H54 (cell line): ENCODE measurements around the gene PRDM5.
"Not testable (repeated sequence)": the region's sequence is repeated elsewhere in the genome, so short reads cannot be mapped to it uniquely, and the experiment has no call there.

Experiments
- DNase-seq: peaks from one replicate; pipeline ENCODE4 v3.0.0; 2011; ENCODE audit warnings: low spot score, mixed read lengths; ENCODE audit not compliant: insufficient read length
- FAIRE-seq: peaks from 3 replicates; lab custom pipeline; 2011; peaks lifted over from hg19 to GRCh38; lab: Jason Lieb, UNC
- POLR2A ChIP-seq: IDR thresholded peaks from 2 replicates; pipeline ENCODE4 v1.6.1; 2011; ENCODE audit warnings: low read depth, mild to moderate bottlenecking, low read length

Gene PRDM5

DNA sequence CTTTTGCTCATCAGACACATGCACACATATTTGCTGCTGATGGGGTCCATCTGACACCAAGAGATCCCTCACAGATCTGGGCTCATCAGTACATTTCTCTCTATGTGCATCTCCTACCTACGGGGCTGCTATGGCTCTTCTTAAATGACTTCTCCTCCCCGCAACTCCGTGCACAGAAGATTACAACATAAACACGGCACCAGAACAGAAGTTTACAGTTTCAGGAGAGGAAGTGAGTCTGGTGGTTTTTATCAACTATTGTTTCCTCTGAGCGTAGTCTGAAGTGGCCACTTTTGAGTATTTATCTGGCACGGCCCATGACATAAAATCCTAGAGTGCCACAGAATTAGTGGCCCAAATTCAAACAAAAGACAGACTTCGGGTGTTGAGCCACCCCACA, 263.8 kb downstream of the PRDM5 start:
- TF ChIP-seq POLR2A, result no peak
- FAIRE-seq (no peak), DNase-seq (no peak)

DNA sequence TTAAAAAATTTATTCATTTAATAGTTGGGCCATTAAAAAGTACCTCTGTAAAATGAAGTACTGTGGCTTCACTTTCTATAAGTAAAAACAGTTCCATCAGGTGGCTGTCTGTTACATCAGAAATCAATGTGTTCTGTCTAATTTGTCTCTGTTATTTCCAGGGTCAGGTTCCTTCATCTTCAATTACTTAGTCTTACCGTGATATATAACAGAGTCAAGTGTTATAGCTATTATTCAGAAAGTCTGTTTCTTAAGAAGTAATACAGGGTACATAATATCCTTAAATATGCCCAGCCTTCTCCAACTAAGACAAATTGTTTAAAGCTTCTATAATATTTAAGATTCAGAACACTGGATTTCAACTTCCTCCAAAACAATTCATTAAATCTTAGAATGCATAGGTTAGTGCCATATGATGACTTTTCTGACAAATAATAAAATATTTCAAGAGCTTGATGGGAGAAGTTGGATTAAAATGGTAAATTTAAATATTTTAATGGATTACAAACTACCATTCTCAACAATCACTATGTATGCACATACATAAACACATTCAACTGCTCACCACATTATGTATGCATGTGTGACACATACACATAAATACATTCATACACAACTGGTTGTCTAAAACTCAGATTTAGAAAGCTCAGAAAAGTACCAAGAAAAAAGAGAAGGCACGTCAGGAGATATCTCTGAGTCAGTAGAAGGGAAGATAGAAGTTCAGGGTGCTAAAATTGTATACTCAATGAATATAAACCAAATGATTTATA, 268.5 kb downstream of the PRDM5 start:
- no peak for TF ChIP-seq POLR2A
- FAIRE-seq (no peak), DNase-seq (no peak)

DNA sequence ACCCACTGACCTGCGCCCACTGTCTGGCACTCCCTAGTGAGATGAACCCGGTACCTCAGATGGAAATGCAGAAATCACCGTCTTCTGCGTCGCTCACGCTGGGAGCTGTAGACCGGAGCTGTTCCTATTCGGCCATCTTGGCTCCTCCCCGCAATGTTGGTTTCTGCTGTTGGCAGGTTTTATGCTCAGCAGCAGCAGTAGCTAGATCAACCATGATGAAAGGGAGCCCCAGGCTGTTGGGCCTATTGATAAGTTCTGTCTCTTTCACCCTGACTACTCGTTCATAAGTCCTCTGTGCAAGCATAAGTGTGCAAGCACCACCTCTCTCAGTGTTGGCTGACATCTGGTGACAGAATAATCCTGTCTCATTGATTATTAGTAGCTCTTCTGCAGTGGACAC, 274.2 kb downstream of the PRDM5 start:
- FAIRE-seq, DNase-seq: not testable (repeated sequence)
